HG03064 (cell line): ENCODE data around the gene RPL10.
A peak's percentile ranks its signal among the peaks of the same experiment; 100 is the strongest.
"Not testable (repeated sequence)": the region's sequence is repeated elsewhere in the genome, so short reads cannot be mapped to it uniquely, and the experiment has no call there.

Experiments used
- ATAC-seq: cut with Tn5 transposase; IDR thresholded peaks from one replicate; pipeline ENCODE4 v1.9.1; 2021; ENCODE audit warnings: low read depth; ENCODE audit not compliant: unreplicated experiment

Gene RPL10

GRCh38 chrX:154399527-154400368 lies 1.6 kb downstream of the RPL10 start:
- no peak for ATAC-seq

- ATAC-seq = not testable (repeated sequence)
Observed at GRCh38 chrX:154400369-154400817, 2.2 kb downstream of the RPL10 start.

GRCh38 chrX:154401045-154401799 lies 3.0 kb downstream of the RPL10 start:
- no peak for ATAC-seq

DNA sequence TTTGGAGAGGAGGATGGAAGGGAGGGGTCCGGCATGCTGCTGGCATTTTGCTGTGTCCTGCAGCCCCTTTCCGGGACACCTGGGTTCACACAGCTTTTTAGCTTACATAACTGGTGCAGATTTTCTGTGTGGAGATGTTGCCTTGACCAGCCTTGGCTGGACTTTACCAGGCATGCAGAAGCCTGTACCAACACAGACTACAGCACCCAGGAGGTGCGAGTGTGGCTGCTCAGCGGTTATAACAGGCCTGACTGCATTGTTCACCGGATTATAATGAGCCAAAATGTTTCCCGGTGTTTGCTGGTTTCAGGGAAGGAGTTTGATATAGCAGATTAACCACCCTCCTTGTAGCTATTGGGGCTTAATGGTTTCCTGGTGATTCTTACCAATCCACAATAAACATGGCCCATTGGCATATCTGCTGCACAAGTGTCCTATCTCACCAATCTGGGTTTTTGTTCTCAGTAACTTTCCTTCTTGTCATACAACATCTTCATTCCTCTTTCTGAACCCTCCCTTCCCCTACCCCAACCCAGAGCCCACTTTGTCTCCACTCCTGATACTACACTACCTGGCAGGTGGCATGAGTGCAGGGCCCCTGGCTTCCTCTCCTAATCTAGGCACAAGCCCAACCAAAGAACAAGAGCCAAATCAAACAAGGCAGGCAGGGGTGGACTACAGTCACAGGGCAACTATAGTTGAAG lies 3.9 kb downstream of the RPL10 start:
- no peak for ATAC-seq

DNA sequence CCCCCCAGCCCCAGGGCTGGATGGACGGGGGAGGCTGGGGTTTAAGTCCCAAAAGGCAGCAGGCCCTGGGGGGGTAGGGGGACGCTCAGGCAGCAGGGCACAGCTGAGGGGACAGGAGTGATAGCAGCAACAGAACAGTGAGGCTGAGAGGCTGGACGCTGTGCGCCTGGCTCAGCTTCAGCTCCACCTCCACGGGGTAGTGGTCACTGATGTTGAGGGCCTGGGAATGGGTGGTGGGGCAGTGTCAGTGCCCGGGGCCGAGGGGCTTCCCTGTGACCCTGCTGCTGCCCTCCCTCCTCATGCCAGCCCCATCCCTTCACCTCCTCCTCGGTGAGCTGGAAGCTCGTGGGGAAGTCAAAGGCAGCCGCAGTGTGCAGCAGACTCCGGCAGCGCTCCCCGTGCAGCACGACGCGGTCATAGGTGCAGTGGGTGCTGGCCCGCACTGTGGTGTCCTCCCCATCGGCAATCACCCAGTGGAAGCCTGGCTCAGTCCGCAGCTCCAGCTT lies 4.5 kb downstream of the RPL10 start:
- ATAC-seq = no peak

DNA sequence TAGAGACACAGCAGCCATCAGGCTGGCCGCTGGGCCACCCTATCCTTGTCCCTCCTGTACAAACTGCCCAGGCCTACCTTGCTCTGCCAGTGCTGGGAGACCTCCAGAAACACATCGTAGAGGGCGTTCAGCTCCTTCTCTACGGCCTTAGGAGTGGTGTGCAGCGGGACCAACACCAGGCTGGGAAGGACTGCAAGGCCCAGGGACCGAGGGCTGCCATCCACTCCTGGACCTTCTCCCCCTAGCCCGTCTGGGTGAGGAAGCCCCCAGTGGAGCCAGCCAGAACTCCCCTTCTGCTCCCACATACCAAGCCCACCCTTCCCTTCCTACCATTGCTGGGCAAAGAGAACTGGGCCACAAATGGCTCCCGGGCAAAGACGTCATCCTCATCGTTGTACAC lies 5.0 kb downstream of the RPL10 start:
- no peak for ATAC-seq

- ATAC-seq = no peak
Observed at GRCh38 chrX:154403858-154404257, 5.7 kb downstream of the RPL10 start.

DNA sequence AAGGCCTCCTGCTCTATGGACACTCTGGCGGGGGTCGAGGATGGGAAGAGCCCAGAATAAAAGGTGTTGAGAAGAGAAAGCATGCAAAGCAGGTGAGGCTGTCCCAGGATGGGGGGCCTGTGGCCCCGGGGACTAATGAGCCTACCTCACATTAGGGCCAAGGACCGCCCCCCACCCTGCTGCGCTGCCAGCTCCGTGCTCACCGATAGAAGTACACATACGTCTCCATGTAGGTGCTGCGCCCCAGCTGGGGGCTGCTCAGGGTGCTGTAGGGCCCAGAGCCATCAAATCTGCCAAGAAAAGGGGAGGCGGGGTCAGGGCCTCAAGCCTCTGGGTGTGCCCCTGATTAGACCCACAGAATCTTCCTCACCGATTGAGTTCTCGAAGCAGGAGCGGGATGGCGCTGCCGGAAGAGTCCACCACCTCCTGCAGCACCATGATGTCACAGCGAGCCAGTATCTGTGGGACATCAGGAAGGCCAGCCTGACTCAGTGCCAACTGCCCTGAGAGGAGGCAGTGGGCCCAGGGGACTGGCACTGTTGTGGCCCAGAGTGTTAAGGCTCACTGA lies 6.5 kb downstream of the RPL10 start:
- no peak for ATAC-seq

GRCh38 chrX:154408659-154409221 lies 10.6 kb downstream of the RPL10 start:
- ATAC-seq = no peak

- no peak for ATAC-seq
Observed at GRCh38 chrX:154409222-154409871, 11.2 kb downstream of the RPL10 start, which contains the start of gene DNASE1L1. DNASE1L1 (minus strand) TSS chrX:154409254; CDS start chrX:154405568, 3,686 bp downstream.

DNA sequence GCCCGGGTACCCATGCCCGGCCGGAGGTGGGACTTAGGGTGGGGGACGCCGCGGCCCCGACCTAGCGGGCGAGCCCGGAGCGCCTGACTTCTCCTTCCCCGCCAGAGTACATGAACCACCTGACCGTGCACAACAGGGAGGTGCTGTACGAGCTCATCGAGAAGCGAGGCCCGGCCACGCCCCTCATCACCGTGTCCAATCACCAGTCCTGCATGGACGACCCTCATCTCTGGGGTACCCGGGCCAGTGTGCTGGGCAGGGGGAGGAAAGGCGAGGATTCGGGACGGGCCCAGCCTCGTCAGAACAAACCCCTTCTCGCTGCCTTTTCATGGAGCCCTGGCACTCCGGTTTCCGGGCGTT lies 13.8 kb downstream of the RPL10 start:
- ATAC-seq = peak; percentile 51

DNA sequence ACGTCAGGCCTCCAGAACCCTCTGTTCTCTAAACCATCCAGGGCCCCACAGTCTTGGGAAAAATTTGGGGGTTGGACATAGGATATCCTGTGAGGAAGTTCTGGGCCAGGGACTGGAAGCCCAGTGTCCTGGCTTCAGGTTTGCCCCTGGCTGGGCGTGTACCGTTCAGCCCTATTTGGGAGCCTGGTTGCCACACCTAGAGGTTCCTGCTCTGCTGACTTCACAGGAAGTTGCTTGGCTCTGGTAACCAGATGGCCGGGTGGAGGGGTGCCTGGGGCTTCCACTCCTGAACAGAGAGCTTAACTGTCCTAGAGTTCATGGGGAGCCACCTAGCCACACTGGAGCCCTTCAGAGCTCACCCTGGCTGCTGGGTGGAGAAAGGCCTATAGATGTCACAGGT lies 14.3 kb downstream of the RPL10 start:
- no peak for ATAC-seq

DNA sequence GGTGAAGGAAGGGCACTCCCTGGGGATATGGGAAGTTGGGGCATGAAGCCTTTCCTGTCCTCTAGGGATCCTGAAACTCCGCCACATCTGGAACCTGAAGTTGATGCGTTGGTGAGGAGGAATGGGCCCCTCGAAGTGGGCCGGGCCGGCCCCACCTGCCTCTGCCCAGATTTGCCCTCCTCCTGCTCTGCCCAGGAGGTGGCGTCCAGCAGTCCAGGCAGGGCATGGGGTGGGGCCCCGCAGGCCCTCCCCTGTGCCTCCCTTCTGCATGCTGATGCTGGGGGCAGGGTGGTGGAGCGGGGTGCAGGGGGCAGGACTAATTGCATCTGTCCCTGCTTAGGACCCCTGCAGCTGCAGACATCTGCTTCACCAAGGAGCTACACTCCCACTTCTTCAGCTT lies 15.0 kb downstream of the RPL10 start:
- ATAC-seq = no peak

- ATAC-seq = no peak
Observed at GRCh38 chrX:154417157-154417556, 19.0 kb downstream of the RPL10 start.

DNA sequence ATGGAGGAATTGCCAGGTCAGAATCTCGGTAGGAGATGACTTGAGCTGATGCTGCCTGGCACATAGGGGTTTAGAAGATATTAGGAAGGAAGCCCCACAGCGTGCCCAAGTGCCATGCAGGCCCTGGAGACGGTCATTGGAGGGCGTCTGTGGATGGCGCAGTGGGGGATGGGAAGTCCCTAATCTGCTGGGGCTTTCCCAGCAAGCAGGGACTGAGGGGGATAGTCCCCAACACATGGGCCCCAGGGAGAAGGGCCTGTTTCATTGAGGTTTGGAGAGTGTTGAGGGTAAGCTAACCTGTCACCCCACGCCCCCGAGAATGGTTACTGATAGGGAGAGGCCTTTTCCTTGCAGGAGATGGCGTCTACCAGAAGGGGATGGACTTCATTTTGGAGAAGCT lies 21.0 kb downstream of the RPL10 start:
- ATAC-seq = no peak

GRCh38 chrX:154419688-154420401 lies 21.7 kb downstream of the RPL10 start:
- ATAC-seq = no peak

DNA sequence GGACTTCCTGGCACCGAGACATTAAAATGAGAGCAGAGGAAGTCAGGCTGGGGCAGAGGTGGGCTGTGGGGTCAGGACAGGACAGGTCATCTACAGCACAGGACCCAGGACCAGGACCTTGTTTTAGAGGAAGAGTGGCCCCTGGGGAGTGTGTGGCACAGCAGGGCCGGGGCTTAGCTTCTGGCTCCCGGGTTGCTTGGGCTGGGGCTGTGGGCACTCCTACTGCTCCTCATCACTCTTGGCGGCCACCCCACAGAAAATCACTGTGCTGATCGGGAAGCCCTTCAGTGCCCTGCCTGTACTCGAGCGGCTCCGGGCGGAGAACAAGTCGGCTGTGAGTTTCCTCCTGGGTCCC lies 22.2 kb downstream of the RPL10 start:
- ATAC-seq = no peak

DNA sequence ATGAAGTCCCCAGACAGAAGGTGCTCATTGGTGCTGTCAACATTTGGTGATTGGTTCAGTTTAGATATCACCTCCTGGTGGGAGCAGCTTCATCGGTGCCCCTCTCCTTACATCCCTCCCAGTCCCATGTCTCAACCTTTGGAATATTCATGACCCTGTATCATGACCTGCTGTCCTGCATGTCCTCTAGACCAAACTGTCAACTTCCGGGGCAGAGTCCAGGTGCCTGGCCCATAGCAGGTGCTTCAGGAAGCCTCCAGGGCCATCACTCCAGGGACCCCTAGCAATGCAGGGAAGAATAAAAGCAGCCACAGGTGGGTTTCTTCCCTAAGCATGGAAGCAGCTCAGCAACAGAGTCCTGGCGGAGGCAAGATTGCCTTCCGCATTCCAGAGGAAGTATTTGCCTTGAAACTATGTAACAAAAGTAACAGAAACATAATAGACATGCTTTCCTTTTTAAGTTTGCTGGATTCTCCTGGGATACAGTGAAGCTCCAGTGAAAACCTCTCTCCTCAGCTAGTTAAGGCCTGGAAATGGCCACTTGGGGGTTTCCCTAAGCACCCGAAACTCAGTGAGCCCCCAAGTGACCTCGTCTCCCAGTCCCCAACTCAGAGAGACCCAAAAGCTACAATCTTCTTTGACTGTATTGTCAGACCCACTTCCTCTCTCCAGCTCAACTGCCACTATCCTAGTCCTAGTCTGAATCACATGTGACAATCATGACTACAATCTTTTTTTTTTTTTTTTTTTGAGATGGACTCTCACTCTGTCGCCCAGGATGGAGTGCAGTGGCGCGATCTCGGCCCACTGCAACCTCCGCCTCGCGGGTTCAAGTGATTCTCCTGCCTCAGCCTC lies 29.0 kb downstream of the RPL10 start:
- no peak for ATAC-seq
